ENCODE results near the gene ERI3. TPM values are rescaled to one million over a fixed set of nuclear protein-coding genes. Genes with fewer than 3 reads are reported as not detected.

Gene ERI3
- total RNA-seq, 1 experiment from 2014 or later: 74.7 TPM

DNA sequence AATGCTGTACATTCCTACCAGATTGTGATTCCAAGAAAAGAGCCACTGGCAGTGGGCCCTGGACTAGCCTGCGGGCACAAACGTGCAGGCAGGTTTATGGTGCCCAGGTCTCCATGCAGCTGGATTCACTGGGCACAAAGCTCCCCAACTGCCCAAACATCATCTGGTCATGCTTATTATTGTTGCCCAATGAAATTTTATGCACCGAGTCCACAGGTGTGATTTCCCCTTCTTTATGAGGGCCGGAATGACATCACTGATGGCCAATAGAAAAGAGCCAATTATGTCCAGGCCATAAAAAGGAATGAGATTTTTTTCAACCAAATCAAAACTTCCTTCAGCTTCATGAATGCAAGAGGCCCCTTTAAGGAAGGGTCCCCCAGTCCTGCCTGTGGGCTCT is 66.2 kb downstream of the ERI3 start:
- CTCF ChIA-PET: interaction anchor here (1.3 to 1.4 kb wide), 2 partner anchors 49 to 185 kb away, joined by 3 to 5 read pairs; no protein-coding TSS in a partner anchor
- DNase-seq (ENCODE audit: low spot score) (no peak), ATAC-seq (no peak)
- H3K4me1 Mint-ChIP-seq: no peaks in the 10 kb centered on the region
- no peaks in the 10 kb centered on the region for H3K27me3 Mint-ChIP-seq (ENCODE audit: low read depth)
- H3K9me3 Mint-ChIP-seq: no peaks in the 10 kb centered on the region
- POLR2A ChIA-PET: no interaction called here
- H3K4me3 Mint-ChIP-seq: no peak overlapping the region
- H3K36me3 Mint-ChIP-seq: peaks cover 16% of the 10 kb centered on the region
- TF ChIP-seq OVOL2 (CRISPR knock-in tag; IDR thresholded peaks at IDR 0.05; ENCODE audit: borderline replicate concordance) (no peak), ZNF138 (CRISPR knock-in tag; conservative IDR thresholded peaks at IDR 0.05) (no peak), MYBL2 (CRISPR knock-in tag; IDR thresholded peaks at IDR 0.05) (no peak), ATF1 (CRISPR knock-in tag; IDR thresholded peaks at IDR 0.05) (no peak), GTF2I (CRISPR knock-in tag; conservative IDR thresholded peaks at IDR 0.05) (no peak), ZBTB21 (CRISPR knock-in tag; IDR thresholded peaks at IDR 0.05; ENCODE audit: borderline replicate concordance) (no peak), IRF2 (CRISPR knock-in tag; IDR thresholded peaks at IDR 0.05; ENCODE audit: borderline replicate concordance, low read depth) (no peak), NFYB (CRISPR knock-in tag; conservative IDR thresholded peaks at IDR 0.05; ENCODE audit: low read depth) (no peak)
- TF ChIP-seq, protein P1, sequence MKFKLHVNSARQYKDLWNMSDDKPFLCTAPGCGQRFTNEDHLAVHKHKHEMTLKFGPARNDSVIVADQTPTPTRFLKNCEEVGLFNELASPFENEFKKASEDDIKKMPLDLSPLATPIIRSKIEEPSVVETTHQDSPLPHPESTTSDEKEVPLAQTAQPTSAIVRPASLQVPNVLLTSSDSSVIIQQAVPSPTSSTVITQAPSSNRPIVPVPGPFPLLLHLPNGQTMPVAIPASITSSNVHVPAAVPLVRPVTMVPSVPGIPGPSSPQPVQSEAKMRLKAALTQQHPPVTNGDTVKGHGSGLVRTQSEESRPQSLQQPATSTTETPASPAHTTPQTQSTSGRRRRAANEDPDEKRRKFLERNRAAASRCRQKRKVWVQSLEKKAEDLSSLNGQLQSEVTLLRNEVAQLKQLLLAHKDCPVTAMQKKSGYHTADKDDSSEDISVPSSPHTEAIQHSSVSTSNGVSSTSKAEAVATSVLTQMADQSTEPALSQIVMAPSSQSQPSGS (CRISPR knock-in tag; IDR thresholded peaks at IDR 0.05; ENCODE audit: borderline replicate concordance, low read depth): no peak
- TF ChIP-seq, protein P2, sequence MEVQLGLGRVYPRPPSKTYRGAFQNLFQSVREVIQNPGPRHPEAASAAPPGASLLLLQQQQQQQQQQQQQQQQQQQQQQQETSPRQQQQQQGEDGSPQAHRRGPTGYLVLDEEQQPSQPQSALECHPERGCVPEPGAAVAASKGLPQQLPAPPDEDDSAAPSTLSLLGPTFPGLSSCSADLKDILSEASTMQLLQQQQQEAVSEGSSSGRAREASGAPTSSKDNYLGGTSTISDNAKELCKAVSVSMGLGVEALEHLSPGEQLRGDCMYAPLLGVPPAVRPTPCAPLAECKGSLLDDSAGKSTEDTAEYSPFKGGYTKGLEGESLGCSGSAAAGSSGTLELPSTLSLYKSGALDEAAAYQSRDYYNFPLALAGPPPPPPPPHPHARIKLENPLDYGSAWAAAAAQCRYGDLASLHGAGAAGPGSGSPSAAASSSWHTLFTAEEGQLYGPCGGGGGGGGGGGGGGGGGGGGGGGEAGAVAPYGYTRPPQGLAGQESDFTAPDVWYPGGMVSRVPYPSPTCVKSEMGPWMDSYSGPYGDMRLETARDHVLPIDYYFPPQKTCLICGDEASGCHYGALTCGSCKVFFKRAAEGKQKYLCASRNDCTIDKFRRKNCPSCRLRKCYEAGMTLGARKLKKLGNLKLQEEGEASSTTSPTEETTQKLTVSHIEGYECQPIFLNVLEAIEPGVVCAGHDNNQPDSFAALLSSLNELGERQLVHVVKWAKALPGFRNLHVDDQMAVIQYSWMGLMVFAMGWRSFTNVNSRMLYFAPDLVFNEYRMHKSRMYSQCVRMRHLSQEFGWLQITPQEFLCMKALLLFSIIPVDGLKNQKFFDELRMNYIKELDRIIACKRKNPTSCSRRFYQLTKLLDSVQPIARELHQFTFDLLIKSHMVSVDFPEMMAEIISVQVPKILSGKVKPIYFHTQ (CRISPR knock-in tag; IDR thresholded peaks at IDR 0.05): no peak
- TF ChIP-seq, protein P3, sequence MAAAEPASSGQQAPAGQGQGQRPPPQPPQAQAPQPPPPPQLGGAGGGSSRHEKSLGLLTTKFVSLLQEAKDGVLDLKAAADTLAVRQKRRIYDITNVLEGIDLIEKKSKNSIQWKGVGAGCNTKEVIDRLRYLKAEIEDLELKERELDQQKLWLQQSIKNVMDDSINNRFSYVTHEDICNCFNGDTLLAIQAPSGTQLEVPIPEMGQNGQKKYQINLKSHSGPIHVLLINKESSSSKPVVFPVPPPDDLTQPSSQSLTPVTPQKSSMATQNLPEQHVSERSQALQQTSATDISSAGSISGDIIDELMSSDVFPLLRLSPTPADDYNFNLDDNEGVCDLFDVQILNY (CRISPR knock-in tag; IDR thresholded peaks at IDR 0.05): no peak
- TF ChIP-seq, protein P4, sequence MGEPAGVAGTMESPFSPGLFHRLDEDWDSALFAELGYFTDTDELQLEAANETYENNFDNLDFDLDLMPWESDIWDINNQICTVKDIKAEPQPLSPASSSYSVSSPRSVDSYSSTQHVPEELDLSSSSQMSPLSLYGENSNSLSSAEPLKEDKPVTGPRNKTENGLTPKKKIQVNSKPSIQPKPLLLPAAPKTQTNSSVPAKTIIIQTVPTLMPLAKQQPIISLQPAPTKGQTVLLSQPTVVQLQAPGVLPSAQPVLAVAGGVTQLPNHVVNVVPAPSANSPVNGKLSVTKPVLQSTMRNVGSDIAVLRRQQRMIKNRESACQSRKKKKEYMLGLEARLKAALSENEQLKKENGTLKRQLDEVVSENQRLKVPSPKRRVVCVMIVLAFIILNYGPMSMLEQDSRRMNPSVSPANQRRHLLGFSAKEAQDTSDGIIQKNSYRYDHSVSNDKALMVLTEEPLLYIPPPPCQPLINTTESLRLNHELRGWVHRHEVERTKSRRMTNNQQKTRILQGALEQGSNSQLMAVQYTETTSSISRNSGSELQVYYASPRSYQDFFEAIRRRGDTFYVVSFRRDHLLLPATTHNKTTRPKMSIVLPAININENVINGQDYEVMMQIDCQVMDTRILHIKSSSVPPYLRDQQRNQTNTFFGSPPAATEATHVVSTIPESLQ (CRISPR knock-in tag; IDR thresholded peaks at IDR 0.05): no peak
- no peak overlapping the region for H3K27ac Mint-ChIP-seq

DNA sequence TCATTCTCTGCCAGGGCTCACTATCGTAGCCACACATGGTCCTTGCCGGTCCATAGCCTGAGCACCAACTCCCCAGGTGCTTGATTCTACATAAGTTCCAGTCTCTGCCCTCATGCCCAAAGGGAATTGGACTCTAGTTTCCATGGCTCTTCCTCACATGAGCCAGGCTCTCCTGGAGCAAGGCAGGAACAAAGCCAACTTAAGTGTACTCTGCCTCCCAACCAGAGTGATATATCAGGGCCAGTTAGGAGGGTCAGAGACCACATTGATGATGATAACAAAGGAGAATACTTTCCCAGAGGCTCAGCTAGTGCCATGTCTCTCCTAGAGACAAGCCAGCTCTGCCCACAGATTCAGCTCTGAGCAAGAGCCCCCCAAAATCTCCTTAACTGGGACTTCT is 70.9 kb downstream of the ERI3 start:
- H3K9me3 Mint-ChIP-seq: no peaks in the 10 kb centered on the region
- ChIA-PET POLR2A (interaction anchor here (0.6 kb wide), 1 partner anchor 147 kb away, joined by 6 read pairs; no protein-coding TSS in a partner anchor), CTCF (interaction anchor here (1.3 to 2.6 kb wide), 2 partner anchors 10 to 67 kb away, joined by 5 to 8 read pairs; no protein-coding TSS in a partner anchor)
- DNase-seq (ENCODE audit: low spot score) (no peak), ATAC-seq (no peak)
- H3K4me3 Mint-ChIP-seq: no peak overlapping the region
- no peak overlapping the region for H3K27ac Mint-ChIP-seq
- peaks cover 13% of the 10 kb centered on the region for H3K36me3 Mint-ChIP-seq
- no peaks in the 10 kb centered on the region for H3K4me1 Mint-ChIP-seq
- no peaks in the 10 kb centered on the region for H3K27me3 Mint-ChIP-seq (ENCODE audit: low read depth)
- TF ChIP-seq ZBTB21 (CRISPR knock-in tag; IDR thresholded peaks at IDR 0.05; ENCODE audit: borderline replicate concordance) (no peak), NR3C1 (CRISPR knock-in tag; conservative IDR thresholded peaks at IDR 0.05; ENCODE audit: low read depth) (no peak), ZNF121 (CRISPR knock-in tag; IDR thresholded peaks at IDR 0.05) (no peak), GTF2I (CRISPR knock-in tag; conservative IDR thresholded peaks at IDR 0.05) (no peak), SMAD4 (CRISPR knock-in tag; IDR thresholded peaks at IDR 0.05) (no peak), ZNF317 (CRISPR knock-in tag; IDR thresholded peaks at IDR 0.05; ENCODE audit: borderline replicate concordance, low read depth) (no peak)

Data from WTC11 (cell line).